Endothelial cell (in vitro differentiated cells): ENCODE measurements around the gene STX1B. TPM values are rescaled to one million over a fixed set of nuclear protein-coding genes. Genes with fewer than 3 reads are reported as not detected.
A peak's percentile ranks its signal among the peaks of the same experiment; 100 is the strongest.

Source experiments
- DNase-seq: peaks from one replicate; pipeline ENCODE4 v3.0.0; 2021; ENCODE audit warnings: low spot score
- H3K27ac Mint-ChIP-seq: one replicate; pipeline ENCODE4 v1.8.0; 2021; ENCODE audit warnings: mixed read lengths, inconsistent platforms; ENCODE audit not compliant: unreplicated experiment
- H3K27me3 Mint-ChIP-seq: one replicate; pipeline ENCODE4 v1.8.0; 2021; ENCODE audit warnings: mild to moderate bottlenecking, moderate library complexity, mixed read lengths, inconsistent platforms; ENCODE audit not compliant: unreplicated experiment
- H3K36me3 Mint-ChIP-seq: one replicate; pipeline ENCODE4 v1.8.0; 2021; ENCODE audit warnings: mild to moderate bottlenecking, low read depth, mixed read lengths, inconsistent platforms; ENCODE audit not compliant: unreplicated experiment
- H3K4me1 Mint-ChIP-seq: one replicate; pipeline ENCODE4 v1.8.0; 2021; ENCODE audit warnings: mild to moderate bottlenecking, mixed read lengths, inconsistent platforms; ENCODE audit not compliant: unreplicated experiment
- H3K4me3 Mint-ChIP-seq: one replicate; pipeline ENCODE4 v1.8.0; 2021; ENCODE audit warnings: mild to moderate bottlenecking, mixed read lengths, inconsistent platforms; ENCODE audit not compliant: unreplicated experiment
- H3K9me3 Mint-ChIP-seq: one replicate; pipeline ENCODE4 v1.8.0; 2021; ENCODE audit warnings: mixed read lengths, inconsistent platforms; ENCODE audit not compliant: unreplicated experiment
- total RNA-seq: library from RNA; stranded (reverse); fragmentation: NEBNext Ultra II Directional; extraction: Animal tissue kit (Norgen Biotek cat#: 25700); gene quantifications from one replicate; pipeline ENCODE4 v1.2.1, GENCODE V29; 2021; ENCODE audit not compliant: unreplicated experiment
- TF ChIP-seq, protein P1 (sequence below): fragments of 200-600 bp; sonication (generic); IDR thresholded peaks from one replicate; pipeline ENCODE4 v1.5.0; 2021; ENCODE audit warnings: antibody characterized with exemption; ENCODE audit not compliant: unreplicated experiment

The STX1B gene
- total RNA-seq, 1 donor from 2014 or later: 5.5 TPM

DNA sequence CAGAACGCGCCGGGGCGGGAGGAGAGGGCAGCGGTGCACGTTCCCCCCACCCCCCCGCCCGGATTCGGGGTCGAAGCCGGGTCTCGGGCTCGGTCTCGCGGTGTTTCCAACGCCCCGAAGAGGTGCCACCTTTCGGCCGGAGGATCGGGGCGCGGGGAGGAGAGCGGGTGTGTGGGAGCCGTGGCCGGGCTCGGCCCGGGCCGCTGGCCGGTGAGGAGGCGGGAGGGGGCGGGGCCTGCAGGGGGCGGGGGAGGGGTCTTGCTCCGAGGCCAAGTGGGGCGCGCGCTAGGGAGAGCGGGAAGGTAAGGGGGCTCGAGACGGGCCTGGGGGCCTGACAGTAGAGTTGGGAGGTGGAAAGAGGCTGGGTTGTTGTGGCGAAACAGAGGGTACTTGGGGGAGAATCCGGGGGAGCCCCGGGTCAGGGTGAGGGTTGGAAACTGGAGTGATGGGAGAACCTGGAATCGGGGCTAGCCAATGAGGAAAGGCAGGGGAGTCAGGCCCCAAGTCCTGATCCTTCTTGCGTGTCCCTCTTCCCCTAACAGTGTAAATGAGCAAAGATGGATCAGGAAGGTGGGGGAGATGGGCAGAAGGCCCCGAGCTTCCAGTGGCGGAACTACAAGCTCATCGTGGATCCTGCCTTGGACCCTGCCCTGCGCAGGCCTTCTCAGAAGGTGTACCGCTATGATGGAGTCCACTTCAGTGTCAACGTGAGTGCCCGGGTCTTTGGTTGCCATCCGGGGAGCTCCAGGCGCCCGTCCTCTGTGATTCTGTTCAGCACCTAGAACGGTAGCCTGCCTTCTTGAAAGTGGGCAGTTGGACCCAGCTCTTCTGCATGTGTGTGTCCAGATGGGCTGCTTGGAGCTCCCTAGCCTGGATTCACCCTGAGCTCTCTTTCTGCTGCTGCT lies 52.0 kb downstream of the STX1B start:
- H3K4me3 Mint-ChIP-seq: peak overlapping the region; percentile 94
- H3K27me3 Mint-ChIP-seq: peaks cover 30% of the 10 kb centered on the region
- H3K27ac Mint-ChIP-seq: peak overlapping the region; percentile 90
- no peaks in the 10 kb centered on the region for H3K9me3 Mint-ChIP-seq
- TF ChIP-seq, protein P1, sequence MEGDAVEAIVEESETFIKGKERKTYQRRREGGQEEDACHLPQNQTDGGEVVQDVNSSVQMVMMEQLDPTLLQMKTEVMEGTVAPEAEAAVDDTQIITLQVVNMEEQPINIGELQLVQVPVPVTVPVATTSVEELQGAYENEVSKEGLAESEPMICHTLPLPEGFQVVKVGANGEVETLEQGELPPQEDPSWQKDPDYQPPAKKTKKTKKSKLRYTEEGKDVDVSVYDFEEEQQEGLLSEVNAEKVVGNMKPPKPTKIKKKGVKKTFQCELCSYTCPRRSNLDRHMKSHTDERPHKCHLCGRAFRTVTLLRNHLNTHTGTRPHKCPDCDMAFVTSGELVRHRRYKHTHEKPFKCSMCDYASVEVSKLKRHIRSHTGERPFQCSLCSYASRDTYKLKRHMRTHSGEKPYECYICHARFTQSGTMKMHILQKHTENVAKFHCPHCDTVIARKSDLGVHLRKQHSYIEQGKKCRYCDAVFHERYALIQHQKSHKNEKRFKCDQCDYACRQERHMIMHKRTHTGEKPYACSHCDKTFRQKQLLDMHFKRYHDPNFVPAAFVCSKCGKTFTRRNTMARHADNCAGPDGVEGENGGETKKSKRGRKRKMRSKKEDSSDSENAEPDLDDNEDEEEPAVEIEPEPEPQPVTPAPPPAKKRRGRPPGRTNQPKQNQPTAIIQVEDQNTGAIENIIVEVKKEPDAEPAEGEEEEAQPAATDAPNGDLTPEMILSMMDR: no peak
- peaks cover 44% of the 10 kb centered on the region for H3K36me3 Mint-ChIP-seq
- DNase-seq: peak; percentile 66
- peaks cover 13% of the 10 kb centered on the region for H3K4me1 Mint-ChIP-seq

- peak within 1 kb of the TSS; percentile 94 for H3K4me3 Mint-ChIP-seq
- H3K27ac Mint-ChIP-seq: peak within 1 kb of the TSS; percentile 97
- H3K9me3 Mint-ChIP-seq: no peaks in the 10 kb centered on the region
- H3K36me3 Mint-ChIP-seq: peaks cover 38% of the 10 kb centered on the region
- TF ChIP-seq, protein P1: no peak
- DNase-seq: peak; percentile 94
- H3K27me3 Mint-ChIP-seq: peaks cover 30% of the 10 kb centered on the region
- peaks cover 13% of the 10 kb centered on the region for H3K4me1 Mint-ChIP-seq
Observed at GRCh38 chr16:30957456-30958174, 52.8 kb downstream of the STX1B start, which contains the start of gene SETD1A. Gene SETD1A (plus strand): TSS chr16:30957754. CDS start chr16:30958732, 978 bp downstream.

DNA sequence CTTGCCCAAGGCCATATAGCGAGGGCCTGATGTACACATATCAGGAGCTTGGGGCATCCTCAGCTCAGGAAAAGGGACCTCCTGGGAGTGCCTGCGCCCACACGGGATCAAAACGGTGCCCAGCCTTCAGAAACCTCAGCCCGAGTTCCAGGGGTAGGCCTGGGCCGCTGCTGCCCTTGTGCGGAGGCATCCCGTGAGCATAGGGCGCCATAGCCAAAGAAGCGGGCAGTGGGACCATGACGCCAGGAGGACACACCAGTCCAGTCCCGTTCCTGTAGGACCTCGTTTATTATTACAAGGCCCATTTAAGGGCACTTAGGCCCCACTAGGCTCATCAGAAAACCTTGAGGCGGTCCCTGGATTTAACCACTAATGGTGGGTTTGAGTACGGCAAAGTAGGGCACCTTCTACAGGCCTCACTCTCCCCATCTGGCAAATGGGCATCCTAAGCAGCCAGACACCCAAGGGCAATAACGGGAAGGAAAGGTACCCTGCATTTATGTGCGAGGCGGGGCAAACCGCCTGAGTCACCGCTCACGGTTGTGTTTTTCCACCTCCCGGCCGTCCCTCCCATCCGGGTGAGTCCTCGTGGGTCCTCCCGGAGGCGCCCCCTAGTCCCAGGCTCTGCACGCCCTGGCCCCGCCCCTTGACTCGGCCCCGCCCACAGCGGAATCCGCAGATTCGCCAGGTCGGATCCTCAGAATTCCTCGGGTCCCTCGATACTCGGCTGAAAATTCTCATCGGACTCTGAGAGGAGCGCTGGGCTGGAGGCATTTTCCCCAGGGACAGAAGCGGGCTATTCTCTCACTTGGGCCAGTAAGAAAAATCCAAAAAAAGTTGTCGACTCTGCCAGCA lies 53.6 kb downstream of the STX1B start:
- Mint-ChIP-seq H3K4me3 (peak overlapping the region; percentile 93), H3K9me3 (no peaks in the 10 kb centered on the region), H3K27ac (peak overlapping the region; percentile 97), H3K27me3 (peaks cover 30% of the 10 kb centered on the region), H3K36me3 (peaks cover 35% of the 10 kb centered on the region), H3K4me1 (peaks cover 13% of the 10 kb centered on the region)
- DNase-seq: peak; percentile 91
- TF ChIP-seq, protein P1: no peak

DNA sequence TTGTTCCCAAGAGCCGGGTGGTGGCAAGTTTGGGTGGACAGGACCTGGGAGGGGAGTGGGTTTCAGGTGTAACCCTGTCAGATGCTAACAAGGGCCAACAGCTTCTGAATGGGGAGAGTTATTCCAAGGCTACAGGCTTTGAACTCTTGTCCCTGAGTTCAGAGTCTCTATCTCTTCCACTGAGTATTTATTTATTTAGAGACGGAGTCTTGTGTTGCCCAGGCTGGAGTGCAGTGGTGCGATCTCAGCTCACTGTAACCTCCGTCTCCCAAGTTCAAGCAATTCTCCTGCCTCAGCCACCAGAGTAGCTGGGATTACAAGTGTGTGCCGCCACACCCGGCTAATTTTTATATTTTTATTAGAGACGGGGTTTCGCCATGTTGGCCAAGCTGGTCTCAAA lies 55.4 kb downstream of the STX1B start:
- no peak overlapping the region for H3K27ac Mint-ChIP-seq
- peaks cover 17% of the 10 kb centered on the region for H3K4me1 Mint-ChIP-seq
- peaks cover 20% of the 10 kb centered on the region for H3K36me3 Mint-ChIP-seq
- no peak overlapping the region for H3K4me3 Mint-ChIP-seq
- TF ChIP-seq, protein P1: no peak
- H3K9me3 Mint-ChIP-seq: no peaks in the 10 kb centered on the region
- peaks cover 25% of the 10 kb centered on the region for H3K27me3 Mint-ChIP-seq
- DNase-seq: no peak
